ENCODE measurements around the gene NT5C2. TPM values are rescaled to one million over a fixed set of nuclear protein-coding genes. Genes with fewer than 3 reads are reported as not detected.

Gene NT5C2
- total and polyA plus RNA-seq, 2 donors (not counting 3 experiments of a cell fraction or from before 2014, with no cell fraction given), result 47.2 to 69.9 TPM

DNA sequence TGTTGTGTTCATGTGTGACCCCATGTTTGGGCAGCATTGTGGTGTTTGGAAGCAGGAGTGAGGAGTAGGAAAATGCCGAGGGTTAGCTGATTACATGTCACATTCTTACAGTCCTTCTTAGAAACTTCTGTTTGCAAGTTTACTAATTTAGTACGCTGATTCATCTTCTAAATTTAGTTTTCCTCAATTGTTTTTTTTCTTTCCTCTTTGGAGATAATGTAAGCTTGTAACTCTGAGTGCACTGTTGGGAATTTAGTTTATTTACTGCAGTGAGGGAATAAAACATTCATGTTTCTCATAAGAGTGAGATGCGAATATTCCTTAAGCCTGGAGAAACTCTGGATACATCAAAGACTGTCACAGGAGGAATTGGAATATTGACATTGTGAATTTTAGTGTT is 135.0 kb downstream of the NT5C2 start:
- FAIRE-seq (no peak), DNase-seq (ENCODE audit: low read depth, low spot score) (no peak)
- no peak for TF ChIP-seq JUN (IDR thresholded peaks at IDR 0.05; ENCODE audit: borderline replicate concordance, insufficient read depth, insufficient read length, low read depth)
- no peak for TF ChIP-seq POLR2AphosphoS5 (IDR thresholded peaks at IDR 0.05; ENCODE audit: insufficient read depth, low read depth, low read length)
- TF ChIP-seq, protein P1, sequence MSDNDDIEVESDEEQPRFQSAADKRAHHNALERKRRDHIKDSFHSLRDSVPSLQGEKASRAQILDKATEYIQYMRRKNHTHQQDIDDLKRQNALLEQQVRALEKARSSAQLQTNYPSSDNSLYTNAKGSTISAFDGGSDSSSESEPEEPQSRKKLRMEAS (IDR thresholded peaks at IDR 0.05; ENCODE audit: insufficient read depth, insufficient read length), result no peak
- no peak for TF ChIP-seq EZH2 (IDR thresholded peaks at IDR 0.05; ENCODE audit: borderline replicate concordance, low read depth, low read length, severe bottlenecking)
- no peak for TF ChIP-seq GATA2 (IDR thresholded peaks at IDR 0.05; ENCODE audit: insufficient read depth, insufficient read length, low read depth, low read length)
- no peak for TF ChIP-seq MYC (IDR thresholded peaks at IDR 0.05; ENCODE audit: low read depth, low read length)
- Histone ChIP-seq H3K9me1 (replicated peaks; ENCODE audit: control insufficient read depth, extremely low read depth, insufficient read depth, low read length) (no peaks in the 10 kb centered on the region), H3K9me3 (replicated peaks; ENCODE audit: control insufficient read depth, insufficient read depth, low read length) (no peaks in the 10 kb centered on the region), H3K27ac (ENCODE audit: insufficient read depth, low read depth, low read length) (no peak overlapping the region), H3K4me3 (replicated peaks in 1 of 3; ENCODE audit: insufficient read depth in 1 of 3, low read depth in 1 of 3, low read length in 3 of 3) (no peak overlapping the region), H3K27me3 (ENCODE audit: control insufficient read depth in 2 of 2, insufficient read depth in 2 of 2, low read length in 2 of 2) (no peaks in the 10 kb centered on the region), H3K9ac (replicated peaks; ENCODE audit: extremely low read depth, insufficient read depth, low read length) (no peak overlapping the region), H2AFZ (ENCODE audit: low read depth, low read length) (no peak overlapping the region), H4K20me1 (replicated peaks; ENCODE audit: control insufficient read depth, extremely low read depth, insufficient read depth, low read length) (no peaks in the 10 kb centered on the region), H3K4me1 (ENCODE audit: control insufficient read depth, extremely low read depth, insufficient read depth, low read length) (no peaks in the 10 kb centered on the region), H3K4me2 (ENCODE audit: insufficient read depth, low read length) (no peak overlapping the region), H3K79me2 (ENCODE audit: control insufficient read depth, insufficient read depth, low read length) (no peaks in the 10 kb centered on the region), H3K36me3 (ENCODE audit: control insufficient read depth in 2 of 2, extremely low read depth in 1 of 2, insufficient read depth in 2 of 2, low read length in 2 of 2) (no peaks in the 10 kb centered on the region)
- ChIA-PET CTCF (no interaction called here), POLR2A (no interaction called here)
- BruUV-seq (replicated peaks), result no TSS peak
- intact Hi-C loops (cut with micrococcal nuclease), result no loop called here
- dilution Hi-C loops (cut with MboI; ENCODE audit: extremely low pct_ligation_motif_present, low sequenced_read_pairs), result no loop called here

DNA sequence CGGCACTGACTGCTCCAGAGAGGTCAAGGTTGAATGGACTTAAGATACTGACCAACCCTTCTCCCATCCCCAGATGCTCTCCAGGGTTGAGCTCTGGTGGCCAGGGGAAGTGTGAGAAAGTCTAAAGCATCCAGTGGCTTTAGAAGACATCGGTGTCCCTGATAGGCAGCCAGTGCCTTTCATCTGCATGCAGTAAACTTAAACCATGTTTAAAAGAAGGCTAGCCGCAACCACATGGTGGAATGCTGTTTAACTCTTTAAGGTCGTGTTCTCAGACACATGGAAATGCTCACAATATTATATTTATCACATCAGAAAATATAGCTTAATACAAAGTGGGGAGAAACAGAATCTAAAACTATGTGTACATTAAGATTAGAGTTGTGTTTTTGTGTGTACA is 138.0 kb downstream of the NT5C2 start:
- Histone ChIP-seq H3K4me1 (ENCODE audit: control insufficient read depth, extremely low read depth, insufficient read depth, low read length) (no peaks in the 10 kb centered on the region), H3K4me3 (replicated peaks in 1 of 3; ENCODE audit: insufficient read depth in 1 of 3, low read depth in 1 of 3, low read length in 3 of 3) (no peak overlapping the region), H2AFZ (ENCODE audit: low read depth, low read length) (no peak overlapping the region), H3K27ac (ENCODE audit: insufficient read depth, low read depth, low read length) (no peak overlapping the region), H3K36me3 (ENCODE audit: control insufficient read depth in 2 of 2, extremely low read depth in 1 of 2, insufficient read depth in 2 of 2, low read length in 2 of 2) (no peaks in the 10 kb centered on the region), H3K9me3 (replicated peaks; ENCODE audit: control insufficient read depth, insufficient read depth, low read length) (no peaks in the 10 kb centered on the region), H3K4me2 (ENCODE audit: insufficient read depth, low read length) (no peak overlapping the region), H3K9me1 (replicated peaks; ENCODE audit: control insufficient read depth, extremely low read depth, insufficient read depth, low read length) (no peaks in the 10 kb centered on the region), H3K9ac (replicated peaks; ENCODE audit: extremely low read depth, insufficient read depth, low read length) (no peak overlapping the region), H3K79me2 (ENCODE audit: control insufficient read depth, insufficient read depth, low read length) (no peaks in the 10 kb centered on the region), H4K20me1 (replicated peaks; ENCODE audit: control insufficient read depth, extremely low read depth, insufficient read depth, low read length) (no peaks in the 10 kb centered on the region), H3K27me3 (ENCODE audit: control insufficient read depth in 2 of 2, insufficient read depth in 2 of 2, low read length in 2 of 2) (no peaks in the 10 kb centered on the region)
- DNase-seq (ENCODE audit: low read depth, low spot score) (no peak), FAIRE-seq (no peak)
- ChIA-PET CTCF (interaction anchor here (1.3 to 2.3 kb wide), 3 partner anchors 130 to 377 kb away, joined by 4 to 11 read pairs (median 6); partner anchors contain the start of gene RPEL1), POLR2A (no interaction called here)
- TF ChIP-seq JUN (IDR thresholded peaks at IDR 0.05; ENCODE audit: borderline replicate concordance, insufficient read depth, insufficient read length, low read depth) (no peak), MYC (IDR thresholded peaks at IDR 0.05; ENCODE audit: low read depth, low read length) (no peak), EZH2 (IDR thresholded peaks at IDR 0.05; ENCODE audit: borderline replicate concordance, low read depth, low read length, severe bottlenecking) (no peak), FOS (IDR thresholded peaks at IDR 0.05; ENCODE audit: borderline replicate concordance, insufficient read depth, low read length) (no peak)
- TF ChIP-seq, protein P2, sequence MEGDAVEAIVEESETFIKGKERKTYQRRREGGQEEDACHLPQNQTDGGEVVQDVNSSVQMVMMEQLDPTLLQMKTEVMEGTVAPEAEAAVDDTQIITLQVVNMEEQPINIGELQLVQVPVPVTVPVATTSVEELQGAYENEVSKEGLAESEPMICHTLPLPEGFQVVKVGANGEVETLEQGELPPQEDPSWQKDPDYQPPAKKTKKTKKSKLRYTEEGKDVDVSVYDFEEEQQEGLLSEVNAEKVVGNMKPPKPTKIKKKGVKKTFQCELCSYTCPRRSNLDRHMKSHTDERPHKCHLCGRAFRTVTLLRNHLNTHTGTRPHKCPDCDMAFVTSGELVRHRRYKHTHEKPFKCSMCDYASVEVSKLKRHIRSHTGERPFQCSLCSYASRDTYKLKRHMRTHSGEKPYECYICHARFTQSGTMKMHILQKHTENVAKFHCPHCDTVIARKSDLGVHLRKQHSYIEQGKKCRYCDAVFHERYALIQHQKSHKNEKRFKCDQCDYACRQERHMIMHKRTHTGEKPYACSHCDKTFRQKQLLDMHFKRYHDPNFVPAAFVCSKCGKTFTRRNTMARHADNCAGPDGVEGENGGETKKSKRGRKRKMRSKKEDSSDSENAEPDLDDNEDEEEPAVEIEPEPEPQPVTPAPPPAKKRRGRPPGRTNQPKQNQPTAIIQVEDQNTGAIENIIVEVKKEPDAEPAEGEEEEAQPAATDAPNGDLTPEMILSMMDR (IDR thresholded peaks at IDR 0.05; ENCODE audit: extremely low read depth in 1 of 2, insufficient read depth in 1 of 2, low read depth in 1 of 2, low read length in 2 of 2), result no peak
- dilution Hi-C loops (cut with MboI; ENCODE audit: extremely low pct_ligation_motif_present, low sequenced_read_pairs), result no loop called here
- BruUV-seq (replicated peaks), result no TSS peak
- intact Hi-C loops (cut with micrococcal nuclease), result no loop called here

Data from endothelial cell of umbilical vein (primary cell).